ENCODE data around the gene WBP1L.
"Not testable (repeated sequence)": the region's sequence is repeated elsewhere in the genome, so short reads cannot be mapped to it uniquely, and the experiment has no call there.

WBP1L gene

DNA sequence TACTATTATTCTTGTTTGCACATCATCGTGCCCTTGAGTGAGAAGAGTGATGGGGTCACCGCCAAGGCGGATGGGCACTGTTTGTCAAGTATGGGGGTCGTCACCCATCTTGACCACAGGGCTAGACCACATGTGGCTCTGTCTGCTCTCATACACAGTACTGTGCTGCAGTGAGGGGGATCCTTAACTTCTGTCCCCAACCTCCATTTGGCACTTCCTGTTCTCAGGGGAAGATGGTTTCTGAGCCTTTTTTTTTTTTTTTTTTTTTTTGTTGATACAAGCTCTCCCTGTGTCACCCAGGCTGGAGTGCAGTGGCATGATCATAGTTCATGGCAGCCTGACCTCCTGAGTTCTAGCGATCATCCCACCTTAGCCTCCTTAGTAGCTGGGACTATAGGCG is 13.6 kb downstream of the WBP1L start:
- Histone ChIP-seq H3K4me1 (ENCODE audit: control insufficient read depth in 2 of 2, insufficient read depth in 1 of 2, low read depth in 1 of 2, low read length in 2 of 2) (peaks cover 2 to 4% of the 10 kb centered on the region in 2 donors), H4K91ac (ENCODE audit: low read depth, low read length, poor library complexity) (no peak overlapping the region), H4K8ac (ENCODE audit: low read depth, low read length) (no peak overlapping the region), H3K27ac (replicated peaks; ENCODE audit: low read length) (no peak overlapping the region), H2AFZ (ENCODE audit: low read length) (no peak overlapping the region), H2BK15ac (ENCODE audit: low read length) (no peak overlapping the region), H2BK12ac (ENCODE audit: low read length) (no peak overlapping the region), H3K36me3 (replicated peaks in 1 of 2; ENCODE audit: control insufficient read depth in 2 of 2, insufficient read depth in 2 of 2, low read length in 2 of 2) (no peaks in the 10 kb centered on the region), H3K4ac (ENCODE audit: low read length) (no peak overlapping the region), H3K4me3 (ENCODE audit: low read length in 2 of 2) (no peak overlapping the region), H2BK120ac (ENCODE audit: low read depth, low read length) (no peak overlapping the region), H3K23ac (ENCODE audit: low read depth, low read length, poor library complexity) (no peak overlapping the region), H3K9me3 (replicated peaks in 1 of 2; ENCODE audit: control insufficient read depth in 2 of 2, insufficient read depth in 1 of 2, low read depth in 1 of 2, low read length in 2 of 2) (no peaks in the 10 kb centered on the region), H3K79me1 (ENCODE audit: low read depth, low read length) (no peaks in the 10 kb centered on the region), H2AK5ac (ENCODE audit: low read depth, low read length) (no peak overlapping the region), H2BK5ac (ENCODE audit: low read length) (no peak overlapping the region), H3K14ac (ENCODE audit: low read length) (no peak overlapping the region), H3K9ac (ENCODE audit: low read depth, low read length, poor library complexity) (no peak overlapping the region), H3K27me3 (ENCODE audit: control insufficient read depth in 3 of 3, insufficient read depth in 3 of 3, low read depth in 1 of 3, low read length in 3 of 3) (no peaks in the 10 kb centered on the region), H3K18ac (ENCODE audit: low read length) (no peak overlapping the region), H3K4me2 (ENCODE audit: insufficient read depth, low read length, poor library complexity, severe bottlenecking) (no peak overlapping the region)
- no CpG with 5 or more reads among the region's 6 CpGs for WGBS, 2 donors (ENCODE audit: extremely low coverage in 2 of 2, insufficient read length in 2 of 2, insufficient replicate concordance in 1 of 2)
- no peak for DNase-seq (ENCODE audit: low spot score)

DNA sequence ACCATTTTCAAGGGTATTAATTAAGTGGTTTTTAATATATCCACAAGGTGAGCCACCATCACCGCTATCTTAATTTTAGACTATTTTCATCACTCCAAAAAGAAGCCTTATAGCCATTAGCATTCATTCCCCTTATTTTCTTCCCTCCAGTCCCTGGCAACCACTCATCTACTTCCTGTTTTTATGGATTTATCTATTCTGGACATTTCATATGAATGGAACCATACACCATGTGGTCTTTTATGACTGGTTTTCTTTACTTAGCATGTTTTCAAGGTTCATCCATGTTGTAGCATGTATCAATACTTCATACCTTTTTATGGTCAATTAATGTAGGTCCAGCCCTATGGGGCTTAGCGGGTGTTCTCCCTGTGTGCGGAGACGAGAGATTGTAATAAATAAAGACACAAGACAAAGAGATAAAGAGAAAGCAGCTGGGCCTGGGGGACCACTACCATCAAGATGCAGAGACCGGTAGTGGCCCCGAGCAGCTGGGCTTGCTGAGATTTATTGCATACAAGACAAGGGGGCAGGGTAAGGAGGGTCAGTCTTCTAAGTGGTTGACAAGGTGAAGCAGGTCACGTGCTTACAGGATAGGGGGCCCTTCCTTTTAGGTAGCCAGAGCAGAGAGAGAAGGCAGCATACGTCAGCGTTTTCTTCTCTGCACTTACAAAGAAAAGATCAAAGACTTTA is 14.6 kb downstream of the WBP1L start:
- Histone ChIP-seq H2BK5ac (ENCODE audit: low read length) (no peak overlapping the region), H3K9ac (ENCODE audit: low read depth, low read length, poor library complexity) (no peak overlapping the region), H2AK5ac (ENCODE audit: low read depth, low read length) (no peak overlapping the region), H4K91ac (ENCODE audit: low read depth, low read length, poor library complexity) (no peak overlapping the region), H3K27ac (replicated peaks; ENCODE audit: low read length) (no peak overlapping the region), H4K8ac (ENCODE audit: low read depth, low read length) (no peak overlapping the region), H3K23ac (ENCODE audit: low read depth, low read length, poor library complexity) (no peak overlapping the region), H3K4me2 (ENCODE audit: insufficient read depth, low read length, poor library complexity, severe bottlenecking) (no peak overlapping the region), H3K27me3 (ENCODE audit: control insufficient read depth in 3 of 3, insufficient read depth in 3 of 3, low read depth in 1 of 3, low read length in 3 of 3) (no peaks in the 10 kb centered on the region), H3K9me3 (replicated peaks in 1 of 2; ENCODE audit: control insufficient read depth in 2 of 2, insufficient read depth in 1 of 2, low read depth in 1 of 2, low read length in 2 of 2) (no peaks in the 10 kb centered on the region), H3K4ac (ENCODE audit: low read length) (no peak overlapping the region), H2AFZ (ENCODE audit: low read length) (no peak overlapping the region), H3K4me1 (ENCODE audit: control insufficient read depth in 2 of 2, insufficient read depth in 1 of 2, low read depth in 1 of 2, low read length in 2 of 2) (peaks cover 1 to 4% of the 10 kb centered on the region in 2 donors), H3K18ac (ENCODE audit: low read length) (no peak overlapping the region), H2BK120ac (ENCODE audit: low read depth, low read length) (no peak overlapping the region), H3K14ac (ENCODE audit: low read length) (no peak overlapping the region), H3K79me1 (ENCODE audit: low read depth, low read length) (no peaks in the 10 kb centered on the region), H3K4me3 (ENCODE audit: low read length in 2 of 2) (no peak overlapping the region), H3K36me3 (replicated peaks in 1 of 2; ENCODE audit: control insufficient read depth in 2 of 2, insufficient read depth in 2 of 2, low read length in 2 of 2) (no peaks in the 10 kb centered on the region), H2BK15ac (ENCODE audit: low read length) (no peak overlapping the region), H2BK12ac (ENCODE audit: low read length) (no peak overlapping the region)
- WGBS, 2 donors (ENCODE audit: extremely low coverage in 2 of 2, insufficient read length in 2 of 2, insufficient replicate concordance in 1 of 2) = no CpG with 5 or more reads among the region's 9 CpGs
- no peak for DNase-seq (ENCODE audit: low spot score)

GRCh38 chr10:102758933-102759262 is 15.2 kb downstream of the WBP1L start:
- H2BK12ac ChIP-seq (ENCODE audit: low read length); H3K4me3 ChIP-seq (ENCODE audit: low read length in 2 of 2); H3K23ac ChIP-seq (ENCODE audit: low read depth, low read length, poor library complexity); H3K27me3 ChIP-seq (ENCODE audit: control insufficient read depth in 3 of 3, insufficient read depth in 3 of 3, low read depth in 1 of 3, low read length in 3 of 3); H4K8ac ChIP-seq (ENCODE audit: low read depth, low read length); DNase-seq (ENCODE audit: low spot score); H2BK120ac ChIP-seq (ENCODE audit: low read depth, low read length); H3K79me1 ChIP-seq (ENCODE audit: low read depth, low read length); H3K4me2 ChIP-seq (ENCODE audit: insufficient read depth, low read length, poor library complexity, severe bottlenecking); H2AFZ ChIP-seq (ENCODE audit: low read length); H3K9me3 ChIP-seq (replicated peaks in 1 of 2; ENCODE audit: control insufficient read depth in 2 of 2, insufficient read depth in 1 of 2, low read depth in 1 of 2, low read length in 2 of 2); H2BK15ac ChIP-seq (ENCODE audit: low read length); H3K14ac ChIP-seq (ENCODE audit: low read length); H4K91ac ChIP-seq (ENCODE audit: low read depth, low read length, poor library complexity); H3K27ac ChIP-seq (replicated peaks; ENCODE audit: low read length); H3K36me3 ChIP-seq (replicated peaks in 1 of 2; ENCODE audit: control insufficient read depth in 2 of 2, insufficient read depth in 2 of 2, low read length in 2 of 2); H3K9ac ChIP-seq (ENCODE audit: low read depth, low read length, poor library complexity); H3K4ac ChIP-seq (ENCODE audit: low read length); H3K18ac ChIP-seq (ENCODE audit: low read length); H2AK5ac ChIP-seq (ENCODE audit: low read depth, low read length); H2BK5ac ChIP-seq (ENCODE audit: low read length); H3K4me1 ChIP-seq (ENCODE audit: control insufficient read depth in 2 of 2, insufficient read depth in 1 of 2, low read depth in 1 of 2, low read length in 2 of 2): not testable (repeated sequence)
- WGBS, 2 donors (ENCODE audit: extremely low coverage in 2 of 2, insufficient read length in 2 of 2, insufficient replicate concordance in 1 of 2) = no CpG with 5 or more reads among the region's 12 CpGs

DNA sequence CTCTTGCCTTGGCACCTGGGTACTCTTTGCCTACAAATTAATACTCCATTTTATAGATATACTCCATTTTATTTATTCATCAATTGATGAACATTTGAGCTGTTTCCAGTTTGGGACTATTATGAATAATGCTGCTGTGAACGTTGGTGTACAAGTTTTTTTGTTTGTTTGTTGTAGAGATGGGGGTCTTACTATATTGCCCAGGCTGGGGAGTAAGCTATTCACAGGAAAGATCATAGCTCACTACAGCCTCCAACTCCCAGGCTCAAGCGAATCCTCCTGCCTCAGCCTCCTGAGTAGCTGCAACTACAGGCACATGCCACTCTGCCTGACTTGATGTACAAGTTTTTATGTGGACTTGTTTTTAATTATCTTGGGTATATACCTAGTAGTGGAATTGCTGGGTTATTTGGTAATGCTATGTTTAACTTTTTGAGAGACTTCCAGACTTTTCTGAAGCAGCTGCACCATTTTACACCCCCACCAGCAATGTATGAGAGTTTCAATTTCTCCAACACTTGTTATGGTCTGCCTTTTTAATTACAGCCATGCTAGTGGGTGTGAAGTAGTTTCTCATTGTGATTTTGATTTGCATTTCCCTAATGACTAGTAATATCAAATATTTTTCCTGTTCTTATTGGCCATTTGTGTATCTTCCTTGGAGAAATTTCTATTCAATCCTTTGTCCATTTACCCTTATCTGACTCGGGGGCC is 15.9 kb downstream of the WBP1L start:
- Histone ChIP-seq H2BK120ac (ENCODE audit: low read depth, low read length) (no peak overlapping the region), H3K27me3 (ENCODE audit: control insufficient read depth in 3 of 3, insufficient read depth in 3 of 3, low read depth in 1 of 3, low read length in 3 of 3) (no peaks in the 10 kb centered on the region), H3K9ac (ENCODE audit: low read depth, low read length, poor library complexity) (no peak overlapping the region), H2BK5ac (ENCODE audit: low read length) (no peak overlapping the region), H3K4me1 (ENCODE audit: control insufficient read depth in 2 of 2, insufficient read depth in 1 of 2, low read depth in 1 of 2, low read length in 2 of 2) (peaks cover 1 to 4% of the 10 kb centered on the region in 2 donors), H3K4me3 (ENCODE audit: low read length in 2 of 2) (no peak overlapping the region), H3K27ac (replicated peaks; ENCODE audit: low read length) (no peak overlapping the region), H3K18ac (ENCODE audit: low read length) (no peak overlapping the region), H2AK5ac (ENCODE audit: low read depth, low read length) (no peak overlapping the region), H2AFZ (ENCODE audit: low read length) (no peak overlapping the region), H3K23ac (ENCODE audit: low read depth, low read length, poor library complexity) (no peak overlapping the region), H3K36me3 (replicated peaks in 1 of 2; ENCODE audit: control insufficient read depth in 2 of 2, insufficient read depth in 2 of 2, low read length in 2 of 2) (no peaks in the 10 kb centered on the region), H2BK12ac (ENCODE audit: low read length) (no peak overlapping the region), H3K4me2 (ENCODE audit: insufficient read depth, low read length, poor library complexity, severe bottlenecking) (no peak overlapping the region), H3K9me3 (replicated peaks in 1 of 2; ENCODE audit: control insufficient read depth in 2 of 2, insufficient read depth in 1 of 2, low read depth in 1 of 2, low read length in 2 of 2) (no peaks in the 10 kb centered on the region), H2BK15ac (ENCODE audit: low read length) (no peak overlapping the region), H4K91ac (ENCODE audit: low read depth, low read length, poor library complexity) (no peak overlapping the region), H3K14ac (ENCODE audit: low read length) (no peak overlapping the region), H3K79me1 (ENCODE audit: low read depth, low read length) (no peaks in the 10 kb centered on the region), H3K4ac (ENCODE audit: low read length) (no peak overlapping the region), H4K8ac (ENCODE audit: low read depth, low read length) (no peak overlapping the region)
- DNase-seq (ENCODE audit: low spot score) = no peak
- no CpG with 5 or more reads among the region's 3 CpGs for WGBS, 2 donors (ENCODE audit: extremely low coverage in 2 of 2, insufficient read length in 2 of 2, insufficient replicate concordance in 1 of 2)

Data from neuronal stem cell (in vitro differentiated cells).